Activated T-cell treated with anti-CD3 and anti-CD28 coated beads, Interleukin-2, amount 50 U/mL, for 72 hours (primary cell): ENCODE measurements around the gene ARHGAP10. TPM values are rescaled to one million over a fixed set of nuclear protein-coding genes. Genes with fewer than 3 reads are reported as not detected.
"Not testable (repeated sequence)": the region's sequence is repeated elsewhere in the genome, so short reads cannot be mapped to it uniquely, and the experiment has no call there.

Source experiments
- ATAC-seq, 2 donors: fragments of 150-1000 bp; cut with Tn5 transposase; replicated peaks in 1 of 2; 2 replicates each; pipeline ENCODE4 v1.10.0; 2021; ENCODE audit warnings: moderate library complexity in 2 of 2, mild to moderate bottlenecking in 1 of 2
- DNase-seq, 2 donors: peaks; one replicate each; pipeline ENCODE4 v3.0.0; 2021 to 2022; ENCODE audit warnings: mixed read lengths in 1 of 2
- H3K27ac Mint-ChIP-seq: one replicate; pipeline ENCODE4 v1.8.0; 2022; ENCODE audit warnings: mild to moderate bottlenecking, moderate library complexity, mixed read lengths
- H3K27me3 Mint-ChIP-seq: one replicate; pipeline ENCODE4 v1.8.0; 2022; ENCODE audit warnings: low read depth, mixed read lengths
- H3K36me3 Mint-ChIP-seq, 2 donors: one replicate each; pipeline ENCODE4 v1.8.0; 2022; ENCODE audit warnings: mixed read lengths in 2 of 2, mild to moderate bottlenecking in 1 of 2; ENCODE audit not compliant: insufficient read depth in 2 of 2
- H3K4me1 Mint-ChIP-seq: one replicate; pipeline ENCODE4 v1.8.0; 2022; ENCODE audit warnings: low read depth, mixed read lengths
- H3K4me3 Mint-ChIP-seq, 2 donors: one replicate each; pipeline ENCODE4 v1.8.0; 2022; ENCODE audit warnings: mild to moderate bottlenecking in 2 of 2, mixed read lengths in 2 of 2, moderate library complexity in 2 of 2
- H3K9me3 Mint-ChIP-seq, 2 donors: one replicate each; pipeline ENCODE4 v1.8.0; 2022; ENCODE audit warnings: mixed read lengths in 2 of 2
- total RNA-seq, 2 donors: library from RNA; stranded (reverse); gene quantifications; one replicate each; pipeline ENCODE4 v1.2.3, GENCODE V29; 2022

ARHGAP10 gene
- total RNA-seq, 2 donors from 2014 or later, result 9.3 to 12.4 TPM

GRCh38 chr4:147865926-147866325 lies 134.0 kb downstream of the ARHGAP10 start:
- Mint-ChIP-seq H3K27me3 (no peaks in the 10 kb centered on the region), H3K36me3 (no peaks in the 10 kb centered on the region), H3K4me3 (no peak overlapping the region), H3K4me1 (peaks cover 8% of the 10 kb centered on the region), H3K9me3 (no peaks in the 10 kb centered on the region), H3K27ac (no peak overlapping the region)
- DNase-seq, result no peak
- no peak for ATAC-seq

- Mint-ChIP-seq H3K36me3 (no peaks in the 10 kb centered on the region), H3K27me3 (no peaks in the 10 kb centered on the region), H3K27ac (peak overlapping the region; percentile 44)
Measured at GRCh38 chr4:147866532-147867271, 134.8 kb downstream of the ARHGAP10 start.

GRCh38 chr4:147874109-147874508 lies 142.2 kb downstream of the ARHGAP10 start:
- no peaks in the 10 kb centered on the region for H3K4me1 Mint-ChIP-seq
- DNase-seq, result no peak
- ATAC-seq, result no peak

More at GRCh38 chr4:147866532-147867271, 134.8 kb downstream of the ARHGAP10 start:
- DNase-seq (peak; percentile 90 to 91), ATAC-seq (peak; percentile 98)
- Mint-ChIP-seq H3K9me3 (no peaks in the 10 kb centered on the region), H3K4me3 (no peak overlapping the region), H3K4me1 (peaks cover 8% of the 10 kb centered on the region)

GRCh38 chr4:147877308-147877771 lies 145.5 kb downstream of the ARHGAP10 start:
- Mint-ChIP-seq H3K36me3 (no peaks in the 10 kb centered on the region), H3K9me3 (no peaks in the 10 kb centered on the region), H3K27me3 (no peaks in the 10 kb centered on the region), H3K4me3 (no peak overlapping the region), H3K27ac (no peak overlapping the region), H3K4me1 (peaks cover 4% of the 10 kb centered on the region)
- ATAC-seq (no peak), DNase-seq (no peak)

More at GRCh38 chr4:147874109-147874508, 142.2 kb downstream of the ARHGAP10 start:
- no peaks in the 10 kb centered on the region for H3K9me3 Mint-ChIP-seq
- no peak overlapping the region for H3K27ac Mint-ChIP-seq
- H3K4me3 Mint-ChIP-seq, result no peak overlapping the region
- no peaks in the 10 kb centered on the region for H3K27me3 Mint-ChIP-seq
- H3K36me3 Mint-ChIP-seq, result no peaks in the 10 kb centered on the region

GRCh38 chr4:147879676-147880075 lies 147.8 kb downstream of the ARHGAP10 start:
- Mint-ChIP-seq H3K27me3 (no peaks in the 10 kb centered on the region), H3K9me3 (peaks cover 2 to 3% of the 10 kb centered on the region in 2 donors), H3K27ac (no peak overlapping the region), H3K4me1 (peaks cover 4% of the 10 kb centered on the region), H3K36me3 (peaks cover under 1 to 7% of the 10 kb centered on the region in 2 donors), H3K4me3 (no peak overlapping the region)
- DNase-seq (no peak), ATAC-seq (no peak)

- no peak overlapping the region for H3K4me3 Mint-ChIP-seq
- H3K9me3 Mint-ChIP-seq, result peaks cover 7 to 9% of the 10 kb centered on the region in 2 donors
- no peak overlapping the region for H3K27ac Mint-ChIP-seq
- DNase-seq (no peak), ATAC-seq (no peak)
- H3K27me3 Mint-ChIP-seq, result no peaks in the 10 kb centered on the region
- H3K36me3 Mint-ChIP-seq, result peaks cover 4 to 12% of the 10 kb centered on the region in 2 donors
- peaks cover 4% of the 10 kb centered on the region for H3K4me1 Mint-ChIP-seq
Measured at GRCh38 chr4:147880511-147880910, 148.6 kb downstream of the ARHGAP10 start.

GRCh38 chr4:147884536-147884935 lies 152.6 kb downstream of the ARHGAP10 start:
- no peak for DNase-seq
- H3K4me1 Mint-ChIP-seq, result peaks cover 4% of the 10 kb centered on the region
- no peak overlapping the region for H3K27ac Mint-ChIP-seq
- ATAC-seq, result no peak
- H3K4me3 Mint-ChIP-seq, result no peak overlapping the region
- peaks cover 10 to 18% of the 10 kb centered on the region in 2 donors for H3K36me3 Mint-ChIP-seq
- H3K9me3 Mint-ChIP-seq, result peaks cover 8 to 15% of the 10 kb centered on the region in 2 donors
- H3K27me3 Mint-ChIP-seq, result no peaks in the 10 kb centered on the region

- not testable (repeated sequence) for DNase-seq, H3K4me1 Mint-ChIP-seq, ATAC-seq, H3K27ac Mint-ChIP-seq, H3K4me3 Mint-ChIP-seq, H3K27me3 Mint-ChIP-seq
- H3K36me3 Mint-ChIP-seq, result peaks cover 10 to 18% of the 10 kb centered on the region in 2 donors
- peaks cover 8 to 15% of the 10 kb centered on the region in 2 donors for H3K9me3 Mint-ChIP-seq
Measured at GRCh38 chr4:147885216-147885615, 153.3 kb downstream of the ARHGAP10 start.

- Mint-ChIP-seq H3K36me3 (peaks cover 6 to 16% of the 10 kb centered on the region in 2 donors), H3K4me3 (no peak overlapping the region), H3K27me3 (no peaks in the 10 kb centered on the region), H3K4me1 (no peaks in the 10 kb centered on the region), H3K9me3 (peaks cover 3 to 4% of the 10 kb centered on the region in 2 donors), H3K27ac (no peak overlapping the region)
- ATAC-seq, result no peak
- DNase-seq, result no peak
Measured at GRCh38 chr4:147891476-147892115, 159.7 kb downstream of the ARHGAP10 start.

- Mint-ChIP-seq H3K9me3 (peaks cover 1 to 5% of the 10 kb centered on the region in 2 donors), H3K4me1 (no peaks in the 10 kb centered on the region), H3K4me3 (no peak overlapping the region), H3K36me3 (peaks cover 3 to 4% of the 10 kb centered on the region in 2 donors), H3K27me3 (no peaks in the 10 kb centered on the region), H3K27ac (no peak overlapping the region)
- ATAC-seq, result no peak
- no peak for DNase-seq
Measured at GRCh38 chr4:147899512-147899911, 167.6 kb downstream of the ARHGAP10 start.

GRCh38 chr4:147901388-147901787 lies 169.5 kb downstream of the ARHGAP10 start:
- no peak overlapping the region for H3K4me3 Mint-ChIP-seq
- no peaks in the 10 kb centered on the region for H3K27me3 Mint-ChIP-seq
- H3K9me3 Mint-ChIP-seq, result peaks cover 0 to 5% of the 10 kb centered on the region in 2 donors
- no peaks in the 10 kb centered on the region for H3K4me1 Mint-ChIP-seq
- H3K27ac Mint-ChIP-seq, result no peak overlapping the region
- ATAC-seq, result no peak
- DNase-seq, result no peak
- H3K36me3 Mint-ChIP-seq, result peaks cover 4 to 5% of the 10 kb centered on the region in 2 donors

GRCh38 chr4:147901916-147902315 lies 170.0 kb downstream of the ARHGAP10 start:
- ATAC-seq, result no peak
- peaks cover 0 to 5% of the 10 kb centered on the region in 2 donors for H3K9me3 Mint-ChIP-seq

GRCh38 chr4:147909225-147909624 lies 177.3 kb downstream of the ARHGAP10 start:
- Mint-ChIP-seq H3K36me3 (peaks cover 3 to 4% of the 10 kb centered on the region in 2 donors), H3K27me3 (no peaks in the 10 kb centered on the region), H3K4me1 (no peaks in the 10 kb centered on the region), H3K9me3 (no peaks in the 10 kb centered on the region), H3K27ac (no peak overlapping the region), H3K4me3 (no peak overlapping the region)
- no peak for DNase-seq
- peak in 1 of 2 donors; percentile 57 for ATAC-seq

More at GRCh38 chr4:147901916-147902315, 170.0 kb downstream of the ARHGAP10 start:
- DNase-seq, result no peak
- Mint-ChIP-seq H3K27me3 (no peaks in the 10 kb centered on the region), H3K27ac (no peak overlapping the region), H3K4me3 (no peak overlapping the region), H3K4me1 (no peaks in the 10 kb centered on the region), H3K36me3 (peaks cover 4 to 5% of the 10 kb centered on the region in 2 donors)
